ENCODE data around the gene DCAF8L1. TPM values are rescaled to one million over a fixed set of nuclear protein-coding genes. Genes with fewer than 3 reads are reported as not detected.

Gene DCAF8L1
- total and polyA plus RNA-seq, 2 of the 8 experiments (the other 6 are each of a cell fraction or from before 2014, with no cell fraction given), result not detected

DNA sequence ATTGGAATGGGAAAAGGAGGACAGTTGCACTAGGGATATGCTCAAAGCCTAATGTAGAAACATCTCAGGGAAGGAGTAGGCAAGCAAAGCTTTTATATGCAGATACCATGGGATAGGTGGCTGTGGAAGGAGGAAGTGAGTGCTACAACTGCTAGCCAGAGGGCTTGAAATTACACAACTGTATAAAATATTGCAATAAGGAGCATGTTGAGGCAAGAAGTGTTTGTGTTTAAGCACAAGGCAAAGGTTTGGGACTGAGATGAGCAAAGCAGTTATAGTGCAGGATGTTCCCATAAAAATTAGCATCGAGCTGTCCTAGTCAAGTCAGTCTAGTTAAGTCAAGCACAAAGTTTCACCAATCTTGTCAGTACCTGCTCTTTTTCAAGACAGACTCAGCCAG, 35.6 kb upstream of the DCAF8L1 start (continued):
- TF ChIP-seq, protein P1, sequence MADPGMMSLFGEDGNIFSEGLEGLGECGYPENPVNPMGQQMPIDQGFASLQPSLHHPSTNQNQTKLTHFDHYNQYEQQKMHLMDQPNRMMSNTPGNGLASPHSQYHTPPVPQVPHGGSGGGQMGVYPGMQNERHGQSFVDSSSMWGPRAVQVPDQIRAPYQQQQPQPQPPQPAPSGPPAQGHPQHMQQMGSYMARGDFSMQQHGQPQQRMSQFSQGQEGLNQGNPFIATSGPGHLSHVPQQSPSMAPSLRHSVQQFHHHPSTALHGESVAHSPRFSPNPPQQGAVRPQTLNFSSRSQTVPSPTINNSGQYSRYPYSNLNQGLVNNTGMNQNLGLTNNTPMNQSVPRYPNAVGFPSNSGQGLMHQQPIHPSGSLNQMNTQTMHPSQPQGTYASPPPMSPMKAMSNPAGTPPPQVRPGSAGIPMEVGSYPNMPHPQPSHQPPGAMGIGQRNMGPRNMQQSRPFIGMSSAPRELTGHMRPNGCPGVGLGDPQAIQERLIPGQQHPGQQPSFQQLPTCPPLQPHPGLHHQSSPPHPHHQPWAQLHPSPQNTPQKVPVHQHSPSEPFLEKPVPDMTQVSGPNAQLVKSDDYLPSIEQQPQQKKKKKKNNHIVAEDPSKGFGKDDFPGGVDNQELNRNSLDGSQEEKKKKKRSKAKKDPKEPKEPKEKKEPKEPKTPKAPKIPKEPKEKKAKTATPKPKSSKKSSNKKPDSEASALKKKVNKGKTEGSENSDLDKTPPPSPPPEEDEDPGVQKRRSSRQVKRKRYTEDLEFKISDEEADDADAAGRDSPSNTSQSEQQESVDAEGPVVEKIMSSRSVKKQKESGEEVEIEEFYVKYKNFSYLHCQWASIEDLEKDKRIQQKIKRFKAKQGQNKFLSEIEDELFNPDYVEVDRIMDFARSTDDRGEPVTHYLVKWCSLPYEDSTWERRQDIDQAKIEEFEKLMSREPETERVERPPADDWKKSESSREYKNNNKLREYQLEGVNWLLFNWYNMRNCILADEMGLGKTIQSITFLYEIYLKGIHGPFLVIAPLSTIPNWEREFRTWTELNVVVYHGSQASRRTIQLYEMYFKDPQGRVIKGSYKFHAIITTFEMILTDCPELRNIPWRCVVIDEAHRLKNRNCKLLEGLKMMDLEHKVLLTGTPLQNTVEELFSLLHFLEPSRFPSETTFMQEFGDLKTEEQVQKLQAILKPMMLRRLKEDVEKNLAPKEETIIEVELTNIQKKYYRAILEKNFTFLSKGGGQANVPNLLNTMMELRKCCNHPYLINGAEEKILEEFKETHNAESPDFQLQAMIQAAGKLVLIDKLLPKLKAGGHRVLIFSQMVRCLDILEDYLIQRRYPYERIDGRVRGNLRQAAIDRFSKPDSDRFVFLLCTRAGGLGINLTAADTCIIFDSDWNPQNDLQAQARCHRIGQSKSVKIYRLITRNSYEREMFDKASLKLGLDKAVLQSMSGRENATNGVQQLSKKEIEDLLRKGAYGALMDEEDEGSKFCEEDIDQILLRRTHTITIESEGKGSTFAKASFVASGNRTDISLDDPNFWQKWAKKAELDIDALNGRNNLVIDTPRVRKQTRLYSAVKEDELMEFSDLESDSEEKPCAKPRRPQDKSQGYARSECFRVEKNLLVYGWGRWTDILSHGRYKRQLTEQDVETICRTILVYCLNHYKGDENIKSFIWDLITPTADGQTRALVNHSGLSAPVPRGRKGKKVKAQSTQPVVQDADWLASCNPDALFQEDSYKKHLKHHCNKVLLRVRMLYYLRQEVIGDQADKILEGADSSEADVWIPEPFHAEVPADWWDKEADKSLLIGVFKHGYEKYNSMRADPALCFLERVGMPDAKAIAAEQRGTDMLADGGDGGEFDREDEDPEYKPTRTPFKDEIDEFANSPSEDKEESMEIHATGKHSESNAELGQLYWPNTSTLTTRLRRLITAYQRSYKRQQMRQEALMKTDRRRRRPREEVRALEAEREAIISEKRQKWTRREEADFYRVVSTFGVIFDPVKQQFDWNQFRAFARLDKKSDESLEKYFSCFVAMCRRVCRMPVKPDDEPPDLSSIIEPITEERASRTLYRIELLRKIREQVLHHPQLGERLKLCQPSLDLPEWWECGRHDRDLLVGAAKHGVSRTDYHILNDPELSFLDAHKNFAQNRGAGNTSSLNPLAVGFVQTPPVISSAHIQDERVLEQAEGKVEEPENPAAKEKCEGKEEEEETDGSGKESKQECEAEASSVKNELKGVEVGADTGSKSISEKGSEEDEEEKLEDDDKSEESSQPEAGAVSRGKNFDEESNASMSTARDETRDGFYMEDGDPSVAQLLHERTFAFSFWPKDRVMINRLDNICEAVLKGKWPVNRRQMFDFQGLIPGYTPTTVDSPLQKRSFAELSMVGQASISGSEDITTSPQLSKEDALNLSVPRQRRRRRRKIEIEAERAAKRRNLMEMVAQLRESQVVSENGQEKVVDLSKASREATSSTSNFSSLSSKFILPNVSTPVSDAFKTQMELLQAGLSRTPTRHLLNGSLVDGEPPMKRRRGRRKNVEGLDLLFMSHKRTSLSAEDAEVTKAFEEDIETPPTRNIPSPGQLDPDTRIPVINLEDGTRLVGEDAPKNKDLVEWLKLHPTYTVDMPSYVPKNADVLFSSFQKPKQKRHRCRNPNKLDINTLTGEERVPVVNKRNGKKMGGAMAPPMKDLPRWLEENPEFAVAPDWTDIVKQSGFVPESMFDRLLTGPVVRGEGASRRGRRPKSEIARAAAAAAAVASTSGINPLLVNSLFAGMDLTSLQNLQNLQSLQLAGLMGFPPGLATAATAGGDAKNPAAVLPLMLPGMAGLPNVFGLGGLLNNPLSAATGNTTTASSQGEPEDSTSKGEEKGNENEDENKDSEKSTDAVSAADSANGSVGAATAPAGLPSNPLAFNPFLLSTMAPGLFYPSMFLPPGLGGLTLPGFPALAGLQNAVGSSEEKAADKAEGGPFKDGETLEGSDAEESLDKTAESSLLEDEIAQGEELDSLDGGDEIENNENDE (IDR thresholded peaks at IDR 0.05; ENCODE audit: insufficient replicate concordance, low read length), result no peak
- TF ChIP-seq, protein P2, sequence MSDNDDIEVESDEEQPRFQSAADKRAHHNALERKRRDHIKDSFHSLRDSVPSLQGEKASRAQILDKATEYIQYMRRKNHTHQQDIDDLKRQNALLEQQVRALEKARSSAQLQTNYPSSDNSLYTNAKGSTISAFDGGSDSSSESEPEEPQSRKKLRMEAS (IDR thresholded peaks at IDR 0.05), result no peak
- TF ChIP-seq GTF2F1 (IDR thresholded peaks at IDR 0.05; ENCODE audit: borderline replicate concordance, low read depth, low read length) (no peak), HDAC6 (IDR thresholded peaks at IDR 0.05; ENCODE audit: low read depth, low read length) (no peak), JUND (IDR thresholded peaks at IDR 0.05; ENCODE audit: low read length) (no peak), TBP (IDR thresholded peaks at IDR 0.05; ENCODE audit: low read depth, low read length) (no peak)

Measured in H1 (cell line).